HEK293T (cell line): ENCODE results near the gene CLCN1.

Experiments used
- ELF4 ChIP-seq: fragments of 450-650 bp; IDR thresholded peaks from 2 replicates; pipeline ENCODE4 v1.6.1; 2017; ENCODE audit warnings: antibody characterized with exemption
- FOXM1 ChIP-seq: fragments of 450-650 bp; IDR thresholded peaks from 2 replicates; pipeline ENCODE4 v1.6.1; 2017; ENCODE audit warnings: mild to moderate bottlenecking, borderline replicate concordance
- HDGF ChIP-seq: fragments of 450-650 bp; IDR thresholded peaks from 2 replicates; pipeline ENCODE4 v1.6.1; 2017; ENCODE audit warnings: antibody characterized with exemption, borderline replicate concordance
- LEF1 ChIP-seq: fragments of 450-650 bp; IDR thresholded peaks from 2 replicates; pipeline ENCODE4 v1.6.1; 2017; ENCODE audit warnings: mild to moderate bottlenecking, borderline replicate concordance
- SP1 ChIP-seq: fragments of 450-650 bp; IDR thresholded peaks from 2 replicates; pipeline ENCODE4 v1.6.1; 2017
- SUZ12 ChIP-seq: fragments of 450-650 bp; IDR thresholded peaks from 2 replicates; pipeline ENCODE4 v1.6.1; 2016; ENCODE audit warnings: mild to moderate bottlenecking
- TARDBP ChIP-seq: fragments of 450-650 bp; IDR thresholded peaks from 2 replicates; pipeline ENCODE4 v1.6.1; 2016
- TF ChIP-seq, protein P1 (sequence below): fragments of 450-650 bp; IDR thresholded peaks from 2 replicates; pipeline ENCODE4 v1.6.1; 2016

DNA sequence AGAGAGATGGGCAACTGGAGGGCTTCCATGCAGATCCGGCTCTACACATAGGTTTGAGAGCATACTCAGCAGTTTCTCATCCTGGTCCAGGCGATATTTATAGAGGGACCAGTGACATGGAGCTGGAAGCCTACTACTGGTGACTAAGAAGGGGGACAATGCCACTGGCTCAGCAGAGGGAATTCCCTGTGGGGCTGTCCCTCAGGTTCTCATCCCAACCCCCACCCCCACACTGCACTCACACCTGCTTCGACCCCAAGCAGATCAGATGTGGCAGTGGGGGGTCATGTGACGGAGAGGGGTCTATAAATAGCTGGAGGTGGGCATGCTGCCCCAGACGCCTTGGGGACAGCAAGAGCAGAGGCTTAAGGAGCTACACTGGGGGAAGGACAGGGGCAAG lies at the start of gene CLCN1:
- TF ChIP-seq SUZ12 (no peak), SP1 (no peak), FOXM1 (no peak), LEF1 (no peak), HDGF (no peak), TARDBP (no peak), ELF4 (no peak)
- TF ChIP-seq, protein P1, sequence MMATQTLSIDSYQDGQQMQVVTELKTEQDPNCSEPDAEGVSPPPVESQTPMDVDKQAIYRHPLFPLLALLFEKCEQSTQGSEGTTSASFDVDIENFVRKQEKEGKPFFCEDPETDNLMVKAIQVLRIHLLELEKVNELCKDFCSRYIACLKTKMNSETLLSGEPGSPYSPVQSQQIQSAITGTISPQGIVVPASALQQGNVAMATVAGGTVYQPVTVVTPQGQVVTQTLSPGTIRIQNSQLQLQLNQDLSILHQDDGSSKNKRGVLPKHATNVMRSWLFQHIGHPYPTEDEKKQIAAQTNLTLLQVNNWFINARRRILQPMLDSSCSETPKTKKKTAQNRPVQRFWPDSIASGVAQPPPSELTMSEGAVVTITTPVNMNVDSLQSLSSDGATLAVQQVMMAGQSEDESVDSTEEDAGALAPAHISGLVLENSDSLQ = no peak
